Activated CD8-positive, alpha-beta T cell treated with anti-CD3 and anti-CD28 coated beads, Interleukin-2, amount 10 ng/mL, durations not matched to agents 7 days and 5 days (primary cell): ENCODE measurements around the gene RING1. TPM values are rescaled to one million over a fixed set of nuclear protein-coding genes. Genes with fewer than 3 reads are reported as not detected.

ENCODE experiments used
- ATAC-seq: fragments of 150-1000 bp; cut with Tn5 transposase; one replicate; pipeline ENCODE4 v1.10.0; 2021; ENCODE audit warnings: moderate library complexity
- CTCF ChIA-PET: fragments of 350-600 bp; sonication (Branson Sonifier 250); formaldehyde crosslinking; loops from one replicate; lab custom pipeline; 2021; ENCODE audit warnings: antibody characterized with exemption; lab: Charles Lee
- POLR2A ChIA-PET: fragments of 350-600 bp; sonication (Branson Sonifier 250); formaldehyde crosslinking; loops from one replicate; lab custom pipeline; 2021; ENCODE audit warnings: antibody characterized with exemption; lab: Charles Lee
- DNase-seq: peaks from one replicate; pipeline ENCODE4 v3.0.0-alpha.2; 2020
- H3K27ac Mint-ChIP-seq: one replicate; pipeline ENCODE4 v1.8.0; 2021; ENCODE audit warnings: mild to moderate bottlenecking, mixed read lengths
- H3K27me3 Mint-ChIP-seq: one replicate; pipeline ENCODE4 v1.8.0; 2021; ENCODE audit warnings: low read depth, mixed read lengths
- H3K36me3 Mint-ChIP-seq: one replicate; pipeline ENCODE4 v1.8.0; 2021; ENCODE audit warnings: low read depth, mixed read lengths
- H3K4me1 Mint-ChIP-seq: one replicate; pipeline ENCODE4 v1.8.0; 2021; ENCODE audit warnings: low read depth, mixed read lengths
- H3K4me3 Mint-ChIP-seq: one replicate; pipeline ENCODE4 v1.8.0; 2021; ENCODE audit warnings: mild to moderate bottlenecking, mixed read lengths
- H3K9me3 Mint-ChIP-seq: one replicate; pipeline ENCODE4 v1.8.0; 2022; ENCODE audit warnings: mixed read lengths; ENCODE audit not compliant: insufficient read depth
- total RNA-seq, 2 experiments: library from RNA; stranded (reverse); gene quantifications; one replicate each; pipeline ENCODE4 v1.2.3, GENCODE V29; 2021

RING1 gene
- total RNA-seq, 2 experiments from 2014 or later, result 39.8 to 44.6 TPM

GRCh38 chr6:33198159-33198852 is 10.0 kb upstream of the RING1 start:
- peak overlapping the region; percentile 100 for H3K4me3 Mint-ChIP-seq
- ChIA-PET CTCF (interaction anchor here (0.8 to 4.8 kb wide), 18 partner anchors 9 to 220 kb away, joined by 3 to 52 read pairs (median 7); partner anchors contain the start of genes CUTA, RING1, RPS18 and VPS52), POLR2A (interaction anchor here (2.7 kb wide), 1 partner anchor 10 kb away, joined by 17 read pairs; the partner anchor contains the start of gene RING1)
- peak overlapping the region; percentile 69 for H3K27ac Mint-ChIP-seq
- no peak for ATAC-seq
- H3K27me3 Mint-ChIP-seq, result no peaks in the 10 kb centered on the region
- no peak for DNase-seq
- peaks cover 51% of the 10 kb centered on the region for H3K4me1 Mint-ChIP-seq
- H3K36me3 Mint-ChIP-seq, result peaks cover 61% of the 10 kb centered on the region
- no peaks in the 10 kb centered on the region for H3K9me3 Mint-ChIP-seq

- H3K27me3 Mint-ChIP-seq, result no peaks in the 10 kb centered on the region
- CTCF ChIA-PET, result interaction anchor here (1.4 to 4.8 kb wide), 7 partner anchors 10 to 79 kb away, joined by 4 to 52 read pairs (median 8); partner anchors contain the start of genes RING1, RPS18 and VPS52
- H3K36me3 Mint-ChIP-seq, result peaks cover 66% of the 10 kb centered on the region
- H3K4me3 Mint-ChIP-seq, result peak overlapping the region; percentile 100
- ATAC-seq, result no peak
- H3K9me3 Mint-ChIP-seq, result no peaks in the 10 kb centered on the region
- H3K4me1 Mint-ChIP-seq, result peaks cover 54% of the 10 kb centered on the region
- POLR2A ChIA-PET, result interaction anchor here (0.9 to 2.7 kb wide), 5 partner anchors 10 to 227 kb away, joined by 3 to 17 read pairs (median 6); partner anchors contain the start of genes RING1, RPS18 and VPS52
- no peak for DNase-seq
- H3K27ac Mint-ChIP-seq, result peak overlapping the region; percentile 86
Measured at GRCh38 chr6:33198853-33199436, 9.4 kb upstream of the RING1 start.

- Mint-ChIP-seq H3K27me3 (no peaks in the 10 kb centered on the region), H3K36me3 (peaks cover 63% of the 10 kb centered on the region), H3K9me3 (no peaks in the 10 kb centered on the region), H3K4me3 (peak overlapping the region; percentile 100), H3K4me1 (peaks cover 59% of the 10 kb centered on the region), H3K27ac (peak overlapping the region; percentile 86)
- POLR2A ChIA-PET, result interaction anchor here (0.8 to 2.7 kb wide), 8 partner anchors 9 to 228 kb away, joined by 3 to 17 read pairs (median 4); partner anchors contain the start of genes B3GALT4, RING1, RPS18 and VPS52
- CTCF ChIA-PET, result interaction anchor here (0.7 to 4.8 kb wide), 8 partner anchors 9 to 245 kb away, joined by 3 to 52 read pairs (median 6); partner anchors contain the start of gene RING1
- DNase-seq (peak; percentile 81), ATAC-seq (peak; percentile 36)
Measured at GRCh38 chr6:33199687-33200218, 8.5 kb upstream of the RING1 start.

- CTCF ChIA-PET, result interaction anchor here (0.7 to 4.8 kb wide), 6 partner anchors 8 to 246 kb away, joined by 3 to 52 read pairs (median 4); partner anchors contain the start of gene RING1
- ATAC-seq (peak; percentile 73), DNase-seq (peak; percentile 100)
- peak within 1 kb of the TSS; percentile 100 for H3K4me3 Mint-ChIP-seq
- H3K9me3 Mint-ChIP-seq, result no peaks in the 10 kb centered on the region
- H3K27ac Mint-ChIP-seq, result peak within 1 kb of the TSS; percentile 98
- POLR2A ChIA-PET, result interaction anchor here (0.6 to 2.7 kb wide), 8 partner anchors 8 to 229 kb away, joined by 3 to 17 read pairs (median 4); partner anchors contain the start of genes B3GALT4, RING1, RPS18 and VPS52
- peaks cover 56% of the 10 kb centered on the region for H3K36me3 Mint-ChIP-seq
- peaks cover 65% of the 10 kb centered on the region for H3K4me1 Mint-ChIP-seq
- H3K27me3 Mint-ChIP-seq, result no peaks in the 10 kb centered on the region
Measured at GRCh38 chr6:33200219-33201146, 7.8 kb upstream of the RING1 start, which contains the start of the genes RXRB and SLC39A7. Gene RXRB, minus strand, starts transcription at chr6:33200665. Its CDS starts 189 bp downstream, at chr6:33200476. Gene SLC39A7, plus strand, starts transcription at chr6:33200867. Its CDS starts 379 bp downstream, at chr6:33201246.

GRCh38 chr6:33201147-33201545 is 7.2 kb upstream of the RING1 start:
- no peak for ATAC-seq
- peaks cover 72% of the 10 kb centered on the region for H3K4me1 Mint-ChIP-seq
- peak overlapping the region; percentile 100 for H3K4me3 Mint-ChIP-seq
- H3K9me3 Mint-ChIP-seq, result no peaks in the 10 kb centered on the region
- peaks cover 49% of the 10 kb centered on the region for H3K36me3 Mint-ChIP-seq
- POLR2A ChIA-PET, result no interaction called here
- CTCF ChIA-PET, result no interaction called here
- no peak for DNase-seq
- H3K27ac Mint-ChIP-seq, result peak overlapping the region; percentile 98
- no peaks in the 10 kb centered on the region for H3K27me3 Mint-ChIP-seq

- CTCF ChIA-PET, result interaction anchor here (1.5 kb wide), 1 partner anchor 47 kb away, joined by 6 read pairs; no protein-coding TSS in a partner anchor
Measured at GRCh38 chr6:33201935-33202334, 6.4 kb upstream of the RING1 start.

GRCh38 chr6:33202799-33203198 is 5.5 kb upstream of the RING1 start:
- CTCF ChIA-PET, result interaction anchor here (1.2 to 1.5 kb wide), 2 partner anchors 46 to 69 kb away, joined by 3 to 6 read pairs; partner anchors contain the start of genes RPS18 and VPS52
- H3K36me3 Mint-ChIP-seq, result peaks cover 40% of the 10 kb centered on the region
- H3K4me1 Mint-ChIP-seq, result peaks cover 75% of the 10 kb centered on the region
- no peak overlapping the region for H3K27ac Mint-ChIP-seq
- ATAC-seq (no peak), DNase-seq (no peak)
- H3K27me3 Mint-ChIP-seq, result no peaks in the 10 kb centered on the region
- H3K4me3 Mint-ChIP-seq, result peak overlapping the region; percentile 9
- POLR2A ChIA-PET, result interaction anchor here (0.6 to 1.0 kb wide), 3 partner anchors 47 to 231 kb away, joined by 3 read pairs; no protein-coding TSS in a partner anchor
- no peaks in the 10 kb centered on the region for H3K9me3 Mint-ChIP-seq

More at GRCh38 chr6:33201935-33202334, 6.4 kb upstream of the RING1 start:
- DNase-seq, result no peak
- ATAC-seq, result no peak
- peaks cover 45% of the 10 kb centered on the region for H3K36me3 Mint-ChIP-seq
- H3K4me3 Mint-ChIP-seq, result peak overlapping the region; percentile 100
- POLR2A ChIA-PET, result no interaction called here
- H3K9me3 Mint-ChIP-seq, result no peaks in the 10 kb centered on the region
- H3K27ac Mint-ChIP-seq, result peak overlapping the region; percentile 98
- H3K27me3 Mint-ChIP-seq, result no peaks in the 10 kb centered on the region
- H3K4me1 Mint-ChIP-seq, result peaks cover 79% of the 10 kb centered on the region

GRCh38 chr6:33203443-33204164 is 4.7 kb upstream of the RING1 start:
- DNase-seq (no peak), ATAC-seq (no peak)
- peaks cover 37% of the 10 kb centered on the region for H3K36me3 Mint-ChIP-seq
- no peaks in the 10 kb centered on the region for H3K9me3 Mint-ChIP-seq
- CTCF ChIA-PET, result interaction anchor here (1.2 to 1.5 kb wide), 2 partner anchors 45 to 68 kb away, joined by 3 to 6 read pairs; partner anchors contain the start of genes RPS18 and VPS52
- POLR2A ChIA-PET, result no interaction called here
- H3K27ac Mint-ChIP-seq, result peak overlapping the region; percentile 92
- H3K4me3 Mint-ChIP-seq, result peak overlapping the region; percentile 91
- no peaks in the 10 kb centered on the region for H3K27me3 Mint-ChIP-seq
- peaks cover 69% of the 10 kb centered on the region for H3K4me1 Mint-ChIP-seq

- Mint-ChIP-seq H3K36me3 (peaks cover 37% of the 10 kb centered on the region), H3K27me3 (no peaks in the 10 kb centered on the region), H3K27ac (peak overlapping the region; percentile 92), H3K4me1 (peaks cover 69% of the 10 kb centered on the region), H3K9me3 (no peaks in the 10 kb centered on the region), H3K4me3 (peak overlapping the region; percentile 91)
- ChIA-PET CTCF (interaction anchor here (2.4 kb wide), 2 partner anchors 42 to 45 kb away, joined by 9 to 28 read pairs; no protein-coding TSS in a partner anchor), POLR2A (interaction anchor here (1.0 to 2.4 kb wide), 2 partner anchors 9 to 45 kb away, joined by 3 to 12 read pairs; no protein-coding TSS in a partner anchor)
- ATAC-seq (no peak), DNase-seq (no peak)
Measured at GRCh38 chr6:33204165-33204414, 4.2 kb upstream of the RING1 start.
